SK-N-DZ (cell line): Measurements from ENCODE around the gene SNRPD2.

Experiments
- DNase-seq: peaks from one replicate; pipeline ENCODE4 v3.0.0-alpha.2; 2015; ENCODE audit warnings: low spot score
- small RNA-seq, 2 experiments: library from RNA; depleted of rRNA; stranded (forward); fragments of <200 nt; gene quantifications; one replicate each; pipeline ENCODE3, GENCODE V24; 2014

Gene SNRPD2

GRCh38 chr19:45657520-45658167, 34.1 kb downstream of the SNRPD2 start:
- DNase-seq: peak; percentile 55

GRCh38 chr19:45655073-45655472, 36.7 kb downstream of the SNRPD2 start:
- DNase-seq: no peak

GRCh38 chr19:45653634-45654033, 38.1 kb downstream of the SNRPD2 start:
- peak; percentile 82 for DNase-seq

GRCh38 chr19:45650722-45651121, 41.0 kb downstream of the SNRPD2 start:
- no peak for DNase-seq

GRCh38 chr19:45646345-45646698, 45.4 kb downstream of the SNRPD2 start:
- no peak for DNase-seq

GRCh38 chr19:45645631-45646344, 46.0 kb downstream of the SNRPD2 start:
- peak; percentile 96 for DNase-seq

GRCh38 chr19:45645068-45645630, 46.6 kb downstream of the SNRPD2 start:
- no peak for DNase-seq

- DNase-seq: no peak
Measured at GRCh38 chr19:45643927-45644771, 47.6 kb downstream of the SNRPD2 start.

GRCh38 chr19:45643024-45643926, 48.5 kb downstream of the SNRPD2 start:
- peak; percentile 85 for DNase-seq

GRCh38 chr19:45641274-45642105, 50.3 kb downstream of the SNRPD2 start:
- no peak for DNase-seq

GRCh38 chr19:45640849-45641273, 50.9 kb downstream of the SNRPD2 start:
- DNase-seq: no peak

GRCh38 chr19:45638930-45639729, 52.6 kb downstream of the SNRPD2 start, which contains the start of gene EML2:
TSS of gene EML2 (minus strand) at chr19:45639397. CDS start at chr19:45639376, 21 bp downstream.
- no peak for DNase-seq

GRCh38 chr19:45637890-45638667, 53.7 kb downstream of the SNRPD2 start:
- no peak for DNase-seq

Small RNA genes lying within 50 kb of the gene (small RNA-seq; reads per million reads assigned to genes)
- 0.03 to 0.04 reads per million in 2 experiments for gene MIR642A
- gene RN7SL836P: 0.05 to 3.3 reads per million in 2 experiments
